Lower lobe of right lung (tissue), 2 donors: ENCODE measurements around the gene CSKMT. TPM values are rescaled to one million over a fixed set of nuclear protein-coding genes. Genes with fewer than 3 reads are reported as not detected.

Experiments used
- ATAC-seq, 2 donors: fragments of 200-7000 bp; cut with Tn5 transposase; one replicate each; pipeline ENCODE4 v1.9.1; 2020 to 2022; ENCODE audit warnings: mild to moderate bottlenecking in 2 of 2, moderate library complexity in 2 of 2
- DNase-seq: peaks from one replicate; pipeline ENCODE4 v3.0.0-alpha.2; 2020
- H3K27ac ChIP-seq: fragments of 200-600 bp; one replicate; pipeline ENCODE4 v1.8.0; 2022
- H3K27me3 ChIP-seq: fragments of 200-600 bp; one replicate; pipeline ENCODE4 v1.8.0; 2022; ENCODE audit warnings: low read depth
- H3K36me3 ChIP-seq: fragments of 200-600 bp; one replicate; pipeline ENCODE4 v1.8.0; 2022; ENCODE audit warnings: mild to moderate bottlenecking
- H3K4me1 ChIP-seq: fragments of 200-600 bp; one replicate; pipeline ENCODE4 v1.8.0; 2022
- H3K4me3 ChIP-seq: fragments of 200-600 bp; one replicate; pipeline ENCODE4 v1.8.0; 2022; ENCODE audit warnings: mild to moderate bottlenecking
- H3K9me3 ChIP-seq: fragments of 200-600 bp; one replicate; pipeline ENCODE4 v1.8.0; 2022
- intact Hi-C: fragments of 100-400 bp; cut with DNase I; formaldehyde crosslinking; loops from one replicate; pipeline ENCODE4 v1.11.0; 2022
- total RNA-seq: library from RNA; stranded (reverse); fragmentation: NEBNext Ultra II Directional; extraction: Animal tissue kit (Norgen Biotek cat#: 25700); gene quantifications from one replicate; pipeline ENCODE4 v1.2.1, GENCODE V29; 2021
- TF ChIP-seq, protein P1 (sequence below): fragments of 200-600 bp; IDR thresholded peaks from one replicate; pipeline ENCODE4 v1.8.0; 2022; ENCODE audit warnings: antibody characterized with exemption, mild to moderate bottlenecking
- donor health status: DM: no; HTN: yes; CAD: no; lungs with severe emphysema.

The CSKMT gene
- total RNA-seq, 1 donor from 2014 or later: 12.1 TPM

DNA sequence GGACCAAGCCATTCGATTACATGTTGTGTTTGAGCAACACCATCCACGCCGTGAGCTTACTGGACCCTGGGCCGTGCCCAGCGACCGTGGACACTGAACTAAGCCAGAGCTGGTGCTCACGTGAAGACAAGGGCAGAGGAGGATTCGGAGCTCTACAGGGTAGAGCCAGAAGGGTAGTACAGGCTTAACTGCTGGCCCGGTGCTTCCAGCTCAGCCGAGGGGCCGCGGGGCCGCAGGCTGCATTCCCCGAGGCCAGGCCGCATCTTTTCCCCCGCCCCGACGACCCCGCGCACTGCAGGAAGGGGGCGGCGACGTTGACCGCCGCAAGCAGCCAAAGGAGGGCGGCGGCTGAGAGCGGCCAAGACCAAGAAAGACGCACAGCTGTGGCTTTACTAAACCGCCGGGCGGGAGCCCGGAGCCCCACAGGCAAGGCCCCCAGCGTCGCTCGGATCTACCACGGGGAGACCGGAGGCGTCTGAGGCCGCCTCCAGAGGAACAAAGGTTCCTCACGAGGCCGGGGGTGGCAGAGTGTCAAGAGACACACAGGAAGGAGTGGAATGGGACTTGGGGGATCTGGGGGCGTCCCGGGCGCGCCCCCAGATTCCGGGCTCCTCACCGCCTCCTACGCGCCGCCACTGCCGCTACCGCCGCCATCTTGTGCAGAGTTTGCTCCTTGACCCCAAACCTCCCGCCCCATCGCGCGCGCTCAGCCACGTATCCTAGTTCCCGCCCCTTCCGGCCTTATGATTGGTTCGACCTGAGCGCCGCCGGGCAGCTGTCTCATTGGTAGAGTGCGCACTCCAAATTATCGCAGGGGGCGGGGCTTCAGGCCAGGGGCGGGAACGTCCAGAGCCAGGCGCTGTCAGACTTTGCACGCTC is 18.9 kb upstream of the CSKMT start, which contains the start of gene GANAB:
TSS of gene GANAB (minus strand) at position 668 of the 879 bp plus-strand sequence. CDS start at position 654, 14 bp downstream.
- intact Hi-C loops: no loop called here
- peak; percentile 99 for ATAC-seq
- DNase-seq: peak; percentile 100
- H3K27me3 ChIP-seq: no peaks in the 10 kb centered on the region
- H3K36me3 ChIP-seq: peaks cover 49% of the 10 kb centered on the region
- TF ChIP-seq, protein P1, sequence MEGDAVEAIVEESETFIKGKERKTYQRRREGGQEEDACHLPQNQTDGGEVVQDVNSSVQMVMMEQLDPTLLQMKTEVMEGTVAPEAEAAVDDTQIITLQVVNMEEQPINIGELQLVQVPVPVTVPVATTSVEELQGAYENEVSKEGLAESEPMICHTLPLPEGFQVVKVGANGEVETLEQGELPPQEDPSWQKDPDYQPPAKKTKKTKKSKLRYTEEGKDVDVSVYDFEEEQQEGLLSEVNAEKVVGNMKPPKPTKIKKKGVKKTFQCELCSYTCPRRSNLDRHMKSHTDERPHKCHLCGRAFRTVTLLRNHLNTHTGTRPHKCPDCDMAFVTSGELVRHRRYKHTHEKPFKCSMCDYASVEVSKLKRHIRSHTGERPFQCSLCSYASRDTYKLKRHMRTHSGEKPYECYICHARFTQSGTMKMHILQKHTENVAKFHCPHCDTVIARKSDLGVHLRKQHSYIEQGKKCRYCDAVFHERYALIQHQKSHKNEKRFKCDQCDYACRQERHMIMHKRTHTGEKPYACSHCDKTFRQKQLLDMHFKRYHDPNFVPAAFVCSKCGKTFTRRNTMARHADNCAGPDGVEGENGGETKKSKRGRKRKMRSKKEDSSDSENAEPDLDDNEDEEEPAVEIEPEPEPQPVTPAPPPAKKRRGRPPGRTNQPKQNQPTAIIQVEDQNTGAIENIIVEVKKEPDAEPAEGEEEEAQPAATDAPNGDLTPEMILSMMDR: no peak
- peak within 1 kb of the TSS; percentile 93 for H3K27ac ChIP-seq
- H3K4me1 ChIP-seq: peaks cover 29% of the 10 kb centered on the region
- peak within 1 kb of the TSS; percentile 90 for H3K4me3 ChIP-seq
- H3K9me3 ChIP-seq: no peaks in the 10 kb centered on the region

GRCh38 chr11:62646825-62647608 is 18.1 kb upstream of the CSKMT start:
- Histone ChIP-seq H3K4me1 (peaks cover 37% of the 10 kb centered on the region), H3K36me3 (peaks cover 49% of the 10 kb centered on the region), H3K4me3 (peak overlapping the region; percentile 90), H3K27me3 (no peaks in the 10 kb centered on the region), H3K9me3 (no peaks in the 10 kb centered on the region), H3K27ac (no peak overlapping the region)
- TF ChIP-seq, protein P1: no peak
- DNase-seq (no peak), ATAC-seq (peak in 1 of 2 donors; percentile 1)
- intact Hi-C loops: no loop called here

DNA sequence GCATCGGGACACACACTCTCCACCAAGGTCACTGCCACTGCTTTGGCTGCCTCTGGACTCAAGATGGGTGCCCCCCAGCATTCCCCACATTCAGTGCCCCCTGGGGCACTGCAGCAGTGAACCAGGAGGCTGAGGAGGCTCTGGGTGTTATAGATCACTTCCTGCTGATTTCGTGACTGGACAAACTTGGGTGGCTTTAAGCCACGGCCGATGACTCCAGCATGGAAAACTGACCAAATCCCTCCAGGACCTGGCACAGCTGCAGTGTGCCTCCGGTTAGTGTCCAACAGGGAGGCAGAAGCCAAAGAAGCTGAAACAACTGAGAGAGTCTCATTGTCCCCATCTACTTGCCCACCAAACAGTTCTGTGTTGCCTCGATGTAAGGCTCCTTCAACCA is 17.5 kb upstream of the CSKMT start:
- Histone ChIP-seq H3K9me3 (no peaks in the 10 kb centered on the region), H3K4me1 (peaks cover 43% of the 10 kb centered on the region), H3K4me3 (no peak overlapping the region), H3K36me3 (peaks cover 44% of the 10 kb centered on the region), H3K27me3 (no peaks in the 10 kb centered on the region), H3K27ac (no peak overlapping the region)
- DNase-seq: no peak
- ATAC-seq: no peak
- intact Hi-C loops: no loop called here
- TF ChIP-seq, protein P1: no peak

DNA sequence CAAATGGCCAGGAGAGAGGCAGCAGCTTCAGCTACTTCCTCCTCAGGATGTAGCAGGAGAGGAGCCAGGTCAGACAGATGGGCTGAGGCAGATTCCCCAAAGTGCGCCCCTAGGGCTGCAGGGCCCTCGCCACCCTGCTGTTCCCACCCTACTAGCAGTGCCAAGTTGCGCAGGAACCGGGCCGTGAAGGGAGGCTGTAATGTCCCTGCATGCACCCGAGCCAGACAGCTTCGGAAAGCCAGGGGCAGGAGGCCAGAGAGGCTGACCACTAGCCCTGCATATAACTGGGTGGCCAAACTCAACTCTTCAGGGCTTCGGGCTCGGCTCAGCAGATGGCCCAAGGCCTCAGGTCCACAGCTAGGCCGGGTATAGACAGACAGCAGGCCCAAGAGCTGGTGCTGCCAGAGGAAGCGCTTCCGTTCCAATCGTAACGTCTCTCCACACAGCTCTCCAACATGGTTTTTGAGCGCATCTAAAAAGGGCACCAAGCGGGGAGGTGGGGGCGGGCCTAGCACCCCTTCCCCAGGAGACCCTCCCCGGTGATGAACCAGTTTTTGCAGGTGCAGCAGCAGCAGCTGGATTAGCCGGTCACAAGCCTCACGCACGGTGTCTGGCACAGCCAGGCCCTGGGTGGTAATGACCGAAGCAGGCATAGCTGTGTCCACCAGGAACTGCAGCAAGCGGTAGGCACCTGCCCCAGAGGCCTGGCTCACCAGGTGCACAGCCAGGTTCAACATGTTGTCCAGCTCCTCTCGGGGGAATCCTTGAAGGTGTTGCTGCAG is 16.7 kb upstream of the CSKMT start:
- no peak for DNase-seq
- Histone ChIP-seq H3K4me3 (no peak overlapping the region), H3K4me1 (peaks cover 44% of the 10 kb centered on the region), H3K27ac (no peak overlapping the region), H3K9me3 (no peaks in the 10 kb centered on the region), H3K36me3 (peaks cover 37% of the 10 kb centered on the region), H3K27me3 (no peaks in the 10 kb centered on the region)
- intact Hi-C loops: no loop called here
- ATAC-seq: no peak
- TF ChIP-seq, protein P1: no peak

DNA sequence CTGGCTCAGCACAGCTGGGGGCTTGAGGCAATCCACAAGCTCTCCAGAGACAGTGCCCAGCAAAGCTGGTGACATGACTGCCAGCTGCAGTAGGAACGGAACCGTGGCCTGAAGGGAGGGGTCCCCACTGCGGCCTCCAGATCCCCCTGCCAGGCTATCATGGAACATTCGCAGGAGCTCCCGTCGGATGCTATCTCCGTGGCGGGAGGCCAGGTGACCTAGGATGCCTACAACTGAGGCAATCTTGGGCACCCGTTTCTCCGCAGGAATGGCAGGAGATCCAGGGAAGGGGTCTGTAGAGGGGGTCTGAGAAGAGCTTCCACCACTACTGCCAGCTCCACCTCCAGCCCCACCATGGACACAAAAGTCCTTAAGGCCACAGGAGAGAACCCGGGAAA is 16.1 kb upstream of the CSKMT start:
- no peak overlapping the region for H3K27ac ChIP-seq
- TF ChIP-seq, protein P1: no peak
- DNase-seq (no peak), ATAC-seq (no peak)
- H3K27me3 ChIP-seq: no peaks in the 10 kb centered on the region
- peaks cover 44% of the 10 kb centered on the region for H3K4me1 ChIP-seq
- H3K4me3 ChIP-seq: no peak overlapping the region
- no peaks in the 10 kb centered on the region for H3K9me3 ChIP-seq
- peaks cover 31% of the 10 kb centered on the region for H3K36me3 ChIP-seq
- intact Hi-C loops: no loop called here
